SU-DHL-6 (cell line): Measurements from ENCODE around the gene ABLIM1.
A peak's percentile ranks its signal among the peaks of the same experiment; 100 is the strongest.

ENCODE experiments used
- H2AFZ ChIP-seq: fragments of 200-600 bp; sonication (generic); 2 replicates; pipeline ENCODE4 v1.6.1; 2014; ENCODE audit warnings: low read depth, mild to moderate bottlenecking, moderate library complexity, mixed read lengths, antibody characterized with exemption, low read length; ENCODE audit not compliant: severe bottlenecking
- H3F3A ChIP-seq: fragments of 200-600 bp; shearing (Covaris generic); 2 replicates; pipeline ENCODE4 v1.6.0; 2016; ENCODE audit warnings: antibody characterized with exemption, mild to moderate bottlenecking; ENCODE audit not compliant: insufficient read depth
- H3K27ac ChIP-seq: fragments of 200-600 bp; sonication (generic); 2 replicates; pipeline ENCODE4 v1.5.1; 2016; ENCODE audit warnings: low read depth, mild to moderate bottlenecking, low read length, moderate library complexity, mixed read lengths
- H3K27me3 ChIP-seq: fragments of 200-600 bp; sonication (generic), shearing (Covaris generic); 2 replicates; pipeline ENCODE4 v1.6.0; 2014; ENCODE audit warnings: mild to moderate bottlenecking, low read length
- H3K36me3 ChIP-seq: fragments of 200-600 bp; sonication (generic); 2 replicates; pipeline ENCODE4 v1.6.1; 2014; ENCODE audit warnings: mild to moderate bottlenecking, low read length, mixed read lengths
- H3K4me2 ChIP-seq: fragments of 300-600, 200-600 bp; shearing (Covaris generic), sonication (generic); 2 replicates; pipeline ENCODE4 v1.6.0; 2014; ENCODE audit warnings: low read length, low read depth, mild to moderate bottlenecking; ENCODE audit not compliant: poor library complexity, severe bottlenecking
- H3K4me3 ChIP-seq: fragments of 200-600 bp; sonication (generic); 2 replicates; pipeline ENCODE4 v1.5.1; 2014; ENCODE audit warnings: antibody characterized with exemption, low read length, mild to moderate bottlenecking, mixed read lengths; ENCODE audit not compliant: insufficient read depth, poor library complexity, severe bottlenecking
- H3K79me2 ChIP-seq: fragments of 200-600 bp; sonication (generic); 2 replicates; pipeline ENCODE4 v1.6.1; 2014; ENCODE audit warnings: mild to moderate bottlenecking, low read length, moderate library complexity; ENCODE audit not compliant: insufficient read depth
- H3K9ac ChIP-seq: fragments of 200-600 bp; sonication (generic); 2 replicates; pipeline ENCODE4 v1.7.0; 2014; ENCODE audit warnings: mild to moderate bottlenecking, low read length
- H3K9me2 ChIP-seq: fragments of 200-600 bp; sonication (generic); replicated peaks from 2 replicates; pipeline ENCODE4 v1.6.1; 2014; ENCODE audit warnings: low read length; ENCODE audit not compliant: insufficient read depth
- H3K9me3 ChIP-seq: fragments of 200-600 bp; sonication (generic); 2 replicates; pipeline ENCODE4 v1.6.1; 2014; ENCODE audit warnings: low read length, mixed read lengths; ENCODE audit not compliant: insufficient read depth
- H4K20me1 ChIP-seq: fragments of 200-600 bp; sonication (generic); 2 replicates; pipeline ENCODE4 v1.6.1; 2014; ENCODE audit warnings: low read depth, mild to moderate bottlenecking, antibody characterized with exemption, low read length, moderate library complexity, mixed read lengths
- CTCF ChIP-seq: fragments of 200-600 bp; sonication (generic); IDR thresholded peaks from one replicate; pipeline ENCODE4 v1.5.1; 2017; ENCODE audit warnings: antibody characterized with exemption, mild to moderate bottlenecking, low read length, moderate library complexity; ENCODE audit not compliant: insufficient read depth, poor library complexity, severe bottlenecking
- EZH2phosphoT487 ChIP-seq: fragments of 200-600 bp; sonication (generic), shearing (Covaris generic); conservative IDR thresholded peaks from 2 replicates; pipeline ENCODE4 v1.6.1; 2018; ENCODE audit warnings: mild to moderate bottlenecking, antibody characterized with exemption, low read length, moderate library complexity, mixed read lengths

ABLIM1 gene

GRCh38 chr10:114532226-114532625 is 125.8 kb downstream of the ABLIM1 start:
- H3K27ac ChIP-seq: no peak overlapping the region
- no peak overlapping the region for H3K4me2 ChIP-seq
- H3K9me2 ChIP-seq: no peaks in the 10 kb centered on the region
- no peaks in the 10 kb centered on the region for H3K27me3 ChIP-seq
- no peaks in the 10 kb centered on the region for H4K20me1 ChIP-seq
- TF ChIP-seq CTCF: no peak
- H3K36me3 ChIP-seq: no peaks in the 10 kb centered on the region
- H3K9ac ChIP-seq: no peak overlapping the region
- H3K79me2 ChIP-seq: no peaks in the 10 kb centered on the region
- no peak overlapping the region for H3K4me3 ChIP-seq
- H3F3A ChIP-seq: peaks cover 2% of the 10 kb centered on the region
- no peaks in the 10 kb centered on the region for H3K9me3 ChIP-seq
- no peak overlapping the region for H2AFZ ChIP-seq

- Histone ChIP-seq H3K9me3 (no peaks in the 10 kb centered on the region), H4K20me1 (0 out of 2 replicates have a peak, but pooled peaks cover 9% of the 10 kb centered on the region), H3K9me2 (no peaks in the 10 kb centered on the region), H3K4me3 (peak overlapping the region; percentile 53), H3K27ac (peak overlapping the region; percentile 92), H3K27me3 (no peaks in the 10 kb centered on the region), H3K36me3 (no peaks in the 10 kb centered on the region), H3K79me2 (peaks cover 40% of the 10 kb centered on the region), H2AFZ (peak overlapping the region; percentile 8), H3F3A (peaks cover 19% of the 10 kb centered on the region), H3K4me2 (peak overlapping the region; percentile 70), H3K9ac (peak overlapping the region; percentile 52)
- no peak for TF ChIP-seq CTCF
Observed at GRCh38 chr10:114526504-114527238, 131.4 kb downstream of the ABLIM1 start.

- no peaks in the 10 kb centered on the region for H3K9me3 ChIP-seq
- peaks cover 46% of the 10 kb centered on the region for H3K79me2 ChIP-seq
- H3K4me2 ChIP-seq: peak overlapping the region; percentile 70
- no peaks in the 10 kb centered on the region for H3K27me3 ChIP-seq
- 0 out of 2 replicates have a peak, but pooled peaks cover 11% of the 10 kb centered on the region for H4K20me1 ChIP-seq
- no peak overlapping the region for H2AFZ ChIP-seq
- no peaks in the 10 kb centered on the region for H3K36me3 ChIP-seq
- peak overlapping the region; percentile 52 for H3K9ac ChIP-seq
- H3K27ac ChIP-seq: peak overlapping the region; percentile 92
- TF ChIP-seq CTCF: no peak
- TF ChIP-seq EZH2phosphoT487: no peak
- H3K9me2 ChIP-seq: no peaks in the 10 kb centered on the region
- peak overlapping the region; percentile 53 for H3K4me3 ChIP-seq
- peaks cover 19% of the 10 kb centered on the region for H3F3A ChIP-seq
Observed at GRCh38 chr10:114526126-114526503, 132.0 kb downstream of the ABLIM1 start.
